GM13976 (cell line): ENCODE data around the gene TRIM33.

Source experiments
- DNase-seq: peaks from one replicate; pipeline ENCODE4 v3.0.0; 2012; ENCODE audit warnings: low spot score
- in situ Hi-C: fragments of 300-500 bp; cut with MboI; formaldehyde crosslinking; loops from one replicate; pipeline ENCODE4 v1.12.0; 2022; ENCODE audit warnings: low sequenced_read_pairs, mixed read lengths, inconsistent platforms; ENCODE audit not compliant: unreplicated experiment
- TF ChIP-seq, protein P1 (sequence below): IDR thresholded peaks from 2 replicates; pipeline ENCODE4 v1.5.1; 2012; ENCODE audit warnings: borderline replicate concordance, mild to moderate bottlenecking; ENCODE audit not compliant: insufficient read depth; ENCODE audit errors: extremely low read depth, missing control alignments, control extremely low read depth

TRIM33 gene

DNA sequence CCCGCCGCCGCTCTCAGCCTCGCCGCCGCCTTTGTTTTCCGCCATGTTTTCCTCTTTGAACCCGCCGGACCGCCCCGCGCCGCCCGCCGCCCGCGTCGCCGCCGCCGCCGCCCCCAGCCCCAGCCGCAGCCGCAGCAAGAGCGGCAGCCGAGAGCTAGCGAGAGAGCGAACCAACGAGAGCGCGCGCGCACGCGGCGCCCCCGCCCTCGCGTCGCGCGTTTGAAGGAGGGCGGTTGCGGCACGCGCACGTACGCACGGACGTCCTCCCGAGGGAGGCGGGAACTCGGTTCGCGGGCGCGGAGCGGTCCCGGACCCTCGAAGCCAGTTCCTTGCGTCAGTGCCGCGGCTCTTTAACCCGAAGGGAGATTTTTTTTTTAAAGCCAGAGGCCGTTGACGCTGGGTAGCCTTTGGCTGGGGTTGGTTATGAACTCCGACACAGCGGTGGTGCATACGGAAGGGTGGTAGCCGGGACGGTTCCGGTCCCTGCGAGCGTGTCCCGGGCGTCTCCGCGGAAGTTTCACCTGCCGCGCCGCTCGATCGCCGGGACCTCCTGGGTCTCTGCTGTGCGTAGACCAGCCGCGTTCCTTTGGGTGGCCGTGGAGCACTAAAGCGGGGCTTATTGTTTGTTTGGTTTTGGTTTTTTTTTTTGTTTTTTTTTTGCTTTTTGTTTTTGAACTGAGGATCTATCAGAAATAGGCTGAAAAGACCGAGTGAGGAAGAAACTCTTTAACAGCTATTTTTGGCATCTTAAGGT is at the start of gene TRIM33:
TSS of gene TRIM33 (minus strand) at position 172 of the 754 bp plus-strand sequence. CDS start at position 45, 127 bp downstream.
- DNase-seq = peak; percentile 95
- in situ Hi-C loops = no loop called here
- TF ChIP-seq, protein P1, sequence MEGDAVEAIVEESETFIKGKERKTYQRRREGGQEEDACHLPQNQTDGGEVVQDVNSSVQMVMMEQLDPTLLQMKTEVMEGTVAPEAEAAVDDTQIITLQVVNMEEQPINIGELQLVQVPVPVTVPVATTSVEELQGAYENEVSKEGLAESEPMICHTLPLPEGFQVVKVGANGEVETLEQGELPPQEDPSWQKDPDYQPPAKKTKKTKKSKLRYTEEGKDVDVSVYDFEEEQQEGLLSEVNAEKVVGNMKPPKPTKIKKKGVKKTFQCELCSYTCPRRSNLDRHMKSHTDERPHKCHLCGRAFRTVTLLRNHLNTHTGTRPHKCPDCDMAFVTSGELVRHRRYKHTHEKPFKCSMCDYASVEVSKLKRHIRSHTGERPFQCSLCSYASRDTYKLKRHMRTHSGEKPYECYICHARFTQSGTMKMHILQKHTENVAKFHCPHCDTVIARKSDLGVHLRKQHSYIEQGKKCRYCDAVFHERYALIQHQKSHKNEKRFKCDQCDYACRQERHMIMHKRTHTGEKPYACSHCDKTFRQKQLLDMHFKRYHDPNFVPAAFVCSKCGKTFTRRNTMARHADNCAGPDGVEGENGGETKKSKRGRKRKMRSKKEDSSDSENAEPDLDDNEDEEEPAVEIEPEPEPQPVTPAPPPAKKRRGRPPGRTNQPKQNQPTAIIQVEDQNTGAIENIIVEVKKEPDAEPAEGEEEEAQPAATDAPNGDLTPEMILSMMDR = no peak

DNA sequence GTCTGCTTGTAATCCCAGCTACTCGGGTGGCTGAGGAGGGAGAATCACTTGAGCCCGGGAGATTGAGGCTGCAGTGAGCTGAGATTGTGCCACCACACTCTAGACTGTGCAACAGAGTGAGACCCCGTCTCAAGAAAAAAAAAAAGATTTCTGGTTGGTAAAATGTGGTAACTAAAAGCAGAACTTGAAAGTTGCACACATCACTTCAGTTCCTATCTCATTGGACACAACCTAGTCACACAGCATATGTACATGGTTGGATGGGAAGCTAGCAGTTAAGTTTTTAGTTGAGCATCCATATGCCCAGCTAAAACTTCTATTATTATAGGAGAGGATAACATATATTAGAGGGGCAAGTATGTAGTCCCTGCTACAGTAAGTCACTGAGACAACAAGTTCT is 48.4 kb upstream of the TRIM33 start:
- TF ChIP-seq, protein P1 = no peak
- DNase-seq = no peak
- in situ Hi-C loops = loop anchor here (10.0 kb wide), 1 partner anchor 205 kb away; no protein-coding TSS in a partner anchor

DNA sequence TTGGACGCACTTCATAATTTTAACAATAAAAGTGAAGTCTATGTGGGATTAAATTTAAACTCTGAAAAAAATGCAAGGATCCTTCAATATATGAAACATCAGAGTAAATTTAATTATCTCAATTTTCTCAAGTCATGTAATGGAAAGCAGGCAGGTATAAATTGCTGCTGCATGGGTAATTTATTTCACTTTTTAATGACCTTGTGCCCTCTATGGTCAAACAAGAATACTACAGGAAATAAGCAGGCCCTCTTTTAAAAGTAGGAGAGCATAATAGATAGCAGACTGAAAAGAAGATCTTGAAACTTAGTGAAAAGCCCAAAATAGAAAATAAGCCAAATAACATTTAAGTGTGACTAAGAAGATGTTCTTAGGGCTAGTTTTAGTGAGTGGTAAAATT is 47.5 kb upstream of the TRIM33 start:
- in situ Hi-C loops = loop anchor here (10.0 kb wide), 1 partner anchor 204 kb away; no protein-coding TSS in a partner anchor
- peak; percentile 37 for DNase-seq
- TF ChIP-seq, protein P1 = peak; percentile 33

DNA sequence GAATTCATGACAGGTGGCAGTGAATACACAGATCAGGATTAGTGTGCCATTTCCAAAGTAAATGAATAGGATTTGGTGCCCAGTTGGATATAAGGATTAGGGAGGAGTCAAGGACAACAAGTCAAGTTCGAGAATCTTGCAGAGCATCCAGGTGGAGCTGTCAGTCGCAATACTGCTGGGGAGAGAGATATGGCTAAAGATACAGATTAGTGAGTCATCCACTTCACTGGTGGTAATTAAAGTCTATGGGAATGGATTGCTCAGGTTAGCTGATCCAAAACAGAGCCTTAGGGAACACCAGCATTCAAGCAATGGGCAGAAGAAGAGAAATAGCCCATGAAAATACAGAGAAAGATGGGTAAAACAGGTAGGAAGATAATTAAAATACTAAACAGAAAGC is 43.6 kb upstream of the TRIM33 start:
- no peak for DNase-seq
- TF ChIP-seq, protein P1 = no peak
- in situ Hi-C loops = loop anchor here (10.0 kb wide), 1 partner anchor 200 kb away; no protein-coding TSS in a partner anchor

DNA sequence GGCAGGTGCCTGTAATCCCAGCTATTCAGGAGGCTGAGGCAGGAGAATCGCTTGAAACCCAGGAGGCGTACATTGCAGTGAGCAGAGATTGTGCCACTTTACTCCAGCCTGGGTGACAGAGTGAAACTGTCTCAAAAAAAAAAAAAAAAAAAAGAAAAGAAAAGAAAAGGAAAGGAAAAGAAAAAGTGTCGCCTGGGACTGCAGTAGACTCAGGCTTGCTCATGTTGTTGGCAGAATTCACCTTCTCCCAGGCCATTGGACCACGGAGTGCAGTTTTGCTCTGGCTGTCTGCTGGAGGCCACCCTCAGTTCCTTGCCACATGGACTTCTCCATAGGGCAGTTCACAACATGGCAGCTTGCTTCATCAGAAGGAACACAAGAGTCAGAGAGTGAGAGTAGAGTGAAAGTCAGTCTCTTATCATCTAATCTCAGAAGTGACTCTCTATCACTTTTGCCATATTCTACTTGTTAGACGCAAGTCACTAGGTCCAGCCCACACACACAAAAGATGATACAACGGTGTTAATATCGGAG is 41.2 kb upstream of the TRIM33 start:
- in situ Hi-C loops = loop anchor here (10.0 kb wide), 1 partner anchor 197 kb away; no protein-coding TSS in a partner anchor
- TF ChIP-seq, protein P1 = no peak
- no peak for DNase-seq

DNA sequence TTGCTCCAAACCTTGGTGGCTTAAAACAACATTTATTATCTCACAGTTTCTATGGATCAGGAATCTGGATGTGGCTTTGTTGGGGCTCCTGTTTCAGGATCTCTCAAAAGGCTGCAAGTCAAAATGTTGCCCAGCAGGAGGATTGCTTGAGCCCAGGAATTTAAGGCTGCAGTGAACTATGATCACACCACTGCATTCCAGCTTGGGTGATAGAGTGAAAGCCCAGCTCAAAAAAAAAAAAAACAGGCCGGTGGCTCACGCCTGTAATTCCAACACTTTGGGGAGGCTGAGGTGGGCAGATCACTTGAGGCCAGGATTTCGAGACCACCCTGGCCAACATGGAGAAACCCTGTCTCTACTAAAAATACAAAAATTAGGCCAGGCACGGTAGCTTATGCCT is 40.4 kb upstream of the TRIM33 start:
- TF ChIP-seq, protein P1 = no peak
- in situ Hi-C loops = loop anchor here (10.0 kb wide), 1 partner anchor 197 kb away; no protein-coding TSS in a partner anchor
- DNase-seq = no peak
